Panc1 (cell line): ENCODE results near the gene APOL4. TPM values are rescaled to one million over a fixed set of nuclear protein-coding genes. Genes with fewer than 3 reads are reported as not detected.
"Not testable (repeated sequence)": the region's sequence is repeated elsewhere in the genome, so short reads cannot be mapped to it uniquely, and the experiment has no call there.

Experiments used
- ATAC-seq: fragments of 200-7000 bp; cut with Tn5 transposase; 2 replicates; pipeline ENCODE4 v1.9.1; 2020; ENCODE audit warnings: mild to moderate bottlenecking, moderate library complexity
- BruUV-seq: library from RNA; stranded (reverse); fragments of 400-500 nt; replicated peaks from 2 replicates; lab custom pipeline; 2021; lab: Mats Ljungman, UMichigan
- CTCF ChIA-PET: fragments of 300-600 bp; sonication (Branson Sonifier 250); formaldehyde crosslinking; loops from one replicate; lab custom pipeline; 2022; ENCODE audit warnings: antibody characterized with exemption; lab: Charles Lee
- POLR2A ChIA-PET: fragments of 300-600 bp; sonication (Branson Sonifier 250); formaldehyde crosslinking; loops from one replicate; lab custom pipeline; 2022; ENCODE audit warnings: antibody characterized with exemption; lab: Charles Lee
- DNase-seq: peaks from one replicate; pipeline ENCODE4 v3.0.0-alpha.2; 2010; ENCODE audit warnings: low read depth, low spot score
- H3K27ac ChIP-seq: 2 replicates; pipeline ENCODE4 v1.5.1; 2011; ENCODE audit warnings: mild to moderate bottlenecking, low read length, inconsistent platforms
- H3K27me3 ChIP-seq: fragments of 200-500 bp; sonication (Bioruptor generic); 2 replicates; pipeline ENCODE4 v1.6.0; 2014; ENCODE audit warnings: low read length, inconsistent platforms; ENCODE audit not compliant: control insufficient read depth, insufficient read depth
- H3K36me3 ChIP-seq: fragments of 200-500 bp; sonication (Bioruptor generic); 2 replicates; pipeline ENCODE4 v1.5.1; 2014; ENCODE audit warnings: inconsistent platforms, mild to moderate bottlenecking, low read length, moderate library complexity; ENCODE audit not compliant: control insufficient read depth, insufficient read depth
- H3K4me1 ChIP-seq: 2 replicates; pipeline ENCODE4 v1.5.1; 2011; ENCODE audit warnings: inconsistent platforms, mild to moderate bottlenecking, low read length, moderate library complexity; ENCODE audit not compliant: control insufficient read depth, insufficient read depth
- H3K4me3 ChIP-seq, 2 experiments: 2 replicates each; pipeline ENCODE4 v1.5.1; 2011 to 2012; ENCODE audit warnings: low read depth in 2 of 2, low read length in 2 of 2, mild to moderate bottlenecking in 2 of 2, inconsistent platforms in 1 of 2, moderate library complexity in 1 of 2
- H3K9me3 ChIP-seq: fragments of 200-500 bp; sonication (Bioruptor generic); 2 replicates; pipeline ENCODE4 v1.5.1; 2014; ENCODE audit warnings: low read depth, mild to moderate bottlenecking, inconsistent platforms, low read length, moderate library complexity; ENCODE audit not compliant: control insufficient read depth, insufficient read depth
- POLR2AphosphoS5 ChIP-seq: IDR thresholded peaks from 2 replicates; pipeline ENCODE4 v1.6.1; 2012; ENCODE audit warnings: mild to moderate bottlenecking, low read depth, low read length, moderate library complexity
- SIN3A ChIP-seq: IDR thresholded peaks from 2 replicates; pipeline ENCODE4 v1.6.1; 2012; ENCODE audit warnings: low read depth, mild to moderate bottlenecking, low read length, moderate library complexity, borderline replicate concordance; ENCODE audit not compliant: insufficient read depth
- TCF7L2 ChIP-seq: IDR thresholded peaks from 2 replicates; pipeline ENCODE4 v1.6.1; 2011; ENCODE audit warnings: mild to moderate bottlenecking, low read depth, low read length, inconsistent platforms
- in situ Hi-C: cut with HindIII; loops from 2 replicates; pipeline ENCODE4 v1.10.0; 2016; ENCODE audit warnings: low sequenced_read_pairs, low pct_unique_long_range_greater_than_20kb
- intact Hi-C: fragments of 100-400 bp; cut with micrococcal nuclease; formaldehyde crosslinking; loops from one replicate; pipeline ENCODE4 v1.10.0; 2022; ENCODE audit not compliant: unreplicated experiment
- total RNA-seq: library from RNA; stranded (reverse); gene quantifications from one replicate; pipeline ENCODE4 v1.2.1, GENCODE V29; 2021; ENCODE audit not compliant: unreplicated experiment
- TF ChIP-seq, protein P1 (sequence below), 2 experiments: IDR thresholded peaks; 2 replicates each; pipeline ENCODE4 v1.6.1; 2011 to 2012; ENCODE audit warnings: low read depth in 2 of 2, control low read depth in 1 of 2, low read length in 1 of 2, mild to moderate bottlenecking in 1 of 2, moderate library complexity in 1 of 2; ENCODE audit not compliant: insufficient read depth in 1 of 2
- TF ChIP-seq, protein P2 (sequence below): fragments of 450-650 bp; IDR thresholded peaks from 2 replicates; pipeline ENCODE4 v1.5.1; 2017; ENCODE audit warnings: mild to moderate bottlenecking

Gene APOL4
- total RNA-seq, 1 experiment from 2014 or later = not detected

DNA sequence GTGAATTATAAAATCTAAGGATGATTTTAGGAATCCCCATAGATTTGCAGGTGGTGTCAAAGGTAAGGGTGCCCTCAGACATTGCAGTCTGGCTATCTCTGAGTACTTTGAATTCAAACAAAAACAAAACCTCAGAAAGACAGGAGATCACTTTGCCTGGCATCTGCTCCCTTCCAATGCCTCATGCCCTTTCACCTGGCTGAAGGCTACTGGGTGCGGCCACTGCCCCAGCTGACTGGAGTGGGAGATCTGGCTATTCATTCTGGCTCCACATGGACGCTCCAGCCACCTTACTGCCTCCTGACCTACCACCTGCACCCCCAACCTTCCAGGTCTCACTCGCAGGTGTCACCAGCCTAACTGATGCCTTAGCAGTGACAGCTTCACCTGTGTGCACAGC, 28.0 kb upstream of the APOL4 start:
- ATAC-seq, H3K27me3 ChIP-seq, H3K36me3 ChIP-seq, H3K4me1 ChIP-seq, DNase-seq, POLR2A ChIA-PET, in situ Hi-C loops, H3K27ac ChIP-seq, H3K9me3 ChIP-seq, H3K4me3 ChIP-seq, intact Hi-C loops, CTCF ChIA-PET, BruUV-seq: not testable (repeated sequence)

DNA sequence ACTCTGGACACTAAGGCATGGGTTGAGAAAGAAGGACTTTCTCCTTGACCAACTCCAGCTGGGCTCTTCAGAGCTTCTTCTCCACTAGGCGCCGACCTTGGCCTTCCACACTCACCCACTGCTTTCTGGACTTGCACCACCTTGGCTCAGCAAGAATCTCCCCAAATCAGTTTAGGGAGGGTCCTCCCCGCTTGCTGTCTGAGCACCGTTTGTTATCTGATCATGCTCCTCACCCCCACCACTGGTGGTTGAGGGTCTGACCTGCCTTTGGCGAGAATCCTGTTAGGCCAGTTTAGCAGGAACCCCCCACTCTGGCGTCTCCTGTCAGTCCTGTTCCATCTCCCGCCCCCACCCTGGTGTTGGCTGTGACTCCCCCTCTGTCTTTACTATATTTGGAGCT, 27.3 kb upstream of the APOL4 start:
- Histone ChIP-seq H3K36me3 (no peaks in the 10 kb centered on the region), H3K27ac (no peak overlapping the region), H3K9me3 (no peaks in the 10 kb centered on the region), H3K4me3 (no peak overlapping the region), H3K27me3 (no peaks in the 10 kb centered on the region), H3K4me1 (no peaks in the 10 kb centered on the region)
- no peak for TF ChIP-seq POLR2AphosphoS5
- TF ChIP-seq SIN3A = no peak
- TF ChIP-seq, protein P1, sequence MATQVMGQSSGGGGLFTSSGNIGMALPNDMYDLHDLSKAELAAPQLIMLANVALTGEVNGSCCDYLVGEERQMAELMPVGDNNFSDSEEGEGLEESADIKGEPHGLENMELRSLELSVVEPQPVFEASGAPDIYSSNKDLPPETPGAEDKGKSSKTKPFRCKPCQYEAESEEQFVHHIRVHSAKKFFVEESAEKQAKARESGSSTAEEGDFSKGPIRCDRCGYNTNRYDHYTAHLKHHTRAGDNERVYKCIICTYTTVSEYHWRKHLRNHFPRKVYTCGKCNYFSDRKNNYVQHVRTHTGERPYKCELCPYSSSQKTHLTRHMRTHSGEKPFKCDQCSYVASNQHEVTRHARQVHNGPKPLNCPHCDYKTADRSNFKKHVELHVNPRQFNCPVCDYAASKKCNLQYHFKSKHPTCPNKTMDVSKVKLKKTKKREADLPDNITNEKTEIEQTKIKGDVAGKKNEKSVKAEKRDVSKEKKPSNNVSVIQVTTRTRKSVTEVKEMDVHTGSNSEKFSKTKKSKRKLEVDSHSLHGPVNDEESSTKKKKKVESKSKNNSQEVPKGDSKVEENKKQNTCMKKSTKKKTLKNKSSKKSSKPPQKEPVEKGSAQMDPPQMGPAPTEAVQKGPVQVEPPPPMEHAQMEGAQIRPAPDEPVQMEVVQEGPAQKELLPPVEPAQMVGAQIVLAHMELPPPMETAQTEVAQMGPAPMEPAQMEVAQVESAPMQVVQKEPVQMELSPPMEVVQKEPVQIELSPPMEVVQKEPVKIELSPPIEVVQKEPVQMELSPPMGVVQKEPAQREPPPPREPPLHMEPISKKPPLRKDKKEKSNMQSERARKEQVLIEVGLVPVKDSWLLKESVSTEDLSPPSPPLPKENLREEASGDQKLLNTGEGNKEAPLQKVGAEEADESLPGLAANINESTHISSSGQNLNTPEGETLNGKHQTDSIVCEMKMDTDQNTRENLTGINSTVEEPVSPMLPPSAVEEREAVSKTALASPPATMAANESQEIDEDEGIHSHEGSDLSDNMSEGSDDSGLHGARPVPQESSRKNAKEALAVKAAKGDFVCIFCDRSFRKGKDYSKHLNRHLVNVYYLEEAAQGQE (IDR thresholded peaks at IDR 0.05; ENCODE audit: insufficient read depth in 1 of 2, low read depth in 2 of 2, low read length in 1 of 2) = no peak
- TF ChIP-seq TCF7L2 = no peak
- TF ChIP-seq, protein P2, sequence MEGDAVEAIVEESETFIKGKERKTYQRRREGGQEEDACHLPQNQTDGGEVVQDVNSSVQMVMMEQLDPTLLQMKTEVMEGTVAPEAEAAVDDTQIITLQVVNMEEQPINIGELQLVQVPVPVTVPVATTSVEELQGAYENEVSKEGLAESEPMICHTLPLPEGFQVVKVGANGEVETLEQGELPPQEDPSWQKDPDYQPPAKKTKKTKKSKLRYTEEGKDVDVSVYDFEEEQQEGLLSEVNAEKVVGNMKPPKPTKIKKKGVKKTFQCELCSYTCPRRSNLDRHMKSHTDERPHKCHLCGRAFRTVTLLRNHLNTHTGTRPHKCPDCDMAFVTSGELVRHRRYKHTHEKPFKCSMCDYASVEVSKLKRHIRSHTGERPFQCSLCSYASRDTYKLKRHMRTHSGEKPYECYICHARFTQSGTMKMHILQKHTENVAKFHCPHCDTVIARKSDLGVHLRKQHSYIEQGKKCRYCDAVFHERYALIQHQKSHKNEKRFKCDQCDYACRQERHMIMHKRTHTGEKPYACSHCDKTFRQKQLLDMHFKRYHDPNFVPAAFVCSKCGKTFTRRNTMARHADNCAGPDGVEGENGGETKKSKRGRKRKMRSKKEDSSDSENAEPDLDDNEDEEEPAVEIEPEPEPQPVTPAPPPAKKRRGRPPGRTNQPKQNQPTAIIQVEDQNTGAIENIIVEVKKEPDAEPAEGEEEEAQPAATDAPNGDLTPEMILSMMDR = no peak
- POLR2A ChIA-PET = no interaction called here
- in situ Hi-C loops = no loop called here
- CTCF ChIA-PET = no interaction called here
- no peak for ATAC-seq
- intact Hi-C loops = no loop called here
- no peak for DNase-seq
- no TSS peak for BruUV-seq

DNA sequence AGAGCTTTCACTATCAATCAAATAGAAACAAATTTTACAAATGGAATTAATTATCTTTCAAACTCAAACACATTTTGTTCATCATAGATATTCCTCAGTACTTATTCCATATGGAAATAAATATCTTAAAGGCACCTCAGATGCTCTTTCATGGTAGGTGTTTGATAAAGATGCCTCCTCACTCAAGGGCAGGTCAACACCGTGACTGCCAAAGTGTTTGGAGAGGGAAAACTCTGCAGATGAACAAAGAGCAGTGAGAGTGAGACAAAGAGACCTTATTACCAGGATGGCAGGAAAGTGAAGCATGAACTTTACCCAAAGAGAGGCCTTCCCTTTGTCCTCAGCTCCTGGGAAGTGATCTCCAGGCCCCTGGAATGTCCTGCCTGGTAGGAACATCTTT, 26.8 kb upstream of the APOL4 start:
- BruUV-seq, H3K4me1 ChIP-seq, POLR2A ChIA-PET, H3K9me3 ChIP-seq, DNase-seq, H3K27me3 ChIP-seq, in situ Hi-C loops, H3K27ac ChIP-seq, intact Hi-C loops, H3K36me3 ChIP-seq, CTCF ChIA-PET, ATAC-seq, H3K4me3 ChIP-seq: not testable (repeated sequence)
